GM21619 (cell line): ENCODE data around the gene OR5I1.
"Not testable (repeated sequence)": the region's sequence is repeated elsewhere in the genome, so short reads cannot be mapped to it uniquely, and the experiment has no call there.

Experiments used
- ATAC-seq: cut with Tn5 transposase; IDR thresholded peaks from one replicate; pipeline ENCODE4 v1.9.1; 2021; ENCODE audit not compliant: unreplicated experiment

The OR5I1 gene

GRCh38 chr11:55936300-55936699, at the start of gene OR5I1:
OR5I1 (minus strand) TSS chr11:55936400; CDS start chr11:55936400, 0 bp downstream.
- no peak for ATAC-seq

- ATAC-seq = no peak
These were observed 34.7 kb upstream of the OR5I1 start for GRCh38 chr11:55970935-55971334.

- no peak for ATAC-seq
These were observed 33.6 kb upstream of the OR5I1 start, which contains the start of gene OR10AG1 for GRCh38 chr11:55969845-55970244. OR10AG1 (minus strand) TSS chr11:55969945; CDS start chr11:55969907, 38 bp downstream.

GRCh38 chr11:55967914-55968313, 31.7 kb upstream of the OR5I1 start:
- no peak for ATAC-seq

- no peak for ATAC-seq
These were observed 30.2 kb upstream of the OR5I1 start for GRCh38 chr11:55966391-55966790.

GRCh38 chr11:55956521-55956920, 20.3 kb upstream of the OR5I1 start:
- ATAC-seq = no peak

GRCh38 chr11:55949330-55949729, 13.1 kb upstream of the OR5I1 start:
- no peak for ATAC-seq

GRCh38 chr11:55942785-55943392, 6.7 kb upstream of the OR5I1 start:
- no peak for ATAC-seq

GRCh38 chr11:55920537-55920936, 15.7 kb downstream of the OR5I1 start:
- ATAC-seq = no peak

GRCh38 chr11:55914482-55914881, 21.7 kb downstream of the OR5I1 start, which contains the start of gene OR5W2:
OR5W2 (minus strand) TSS chr11:55914582; CDS start chr11:55914582, 0 bp downstream.
- ATAC-seq = no peak

- no peak for ATAC-seq
These were observed 33.9 kb downstream of the OR5I1 start for GRCh38 chr11:55902308-55902707.

GRCh38 chr11:55895216-55895615, 41.0 kb downstream of the OR5I1 start:
- no peak for ATAC-seq

- ATAC-seq = not testable (repeated sequence)
These were observed 50.7 kb downstream of the OR5I1 start for GRCh38 chr11:55885481-55885880.
